Tibial nerve (tissue), 4 donors: ENCODE measurements around the gene SHROOM3. TPM values are rescaled to one million over a fixed set of nuclear protein-coding genes. Genes with fewer than 3 reads are reported as not detected.

Experiments used
- DNase-seq, 2 donors: peaks; one replicate each; pipeline ENCODE4 v3.0.0-alpha.2; 2019; ENCODE audit warnings: low spot score in 2 of 2
- H3K27ac ChIP-seq, 4 donors: fragments of 200-600 bp; sonication (generic) in 3 of 4; one replicate each; pipeline ENCODE4 v1.5.1; 2017 to 2019; ENCODE audit warnings: mild to moderate bottlenecking in 1 of 4
- H3K27me3 ChIP-seq, 2 donors: fragments of 200-600 bp; sonication (generic) in 1 of 2; one replicate each; pipeline versions ENCODE4 v1.5.1 to v1.6.0; 2017 to 2019
- H3K36me3 ChIP-seq, 3 donors: fragments of 200-600 bp; sonication (generic); one replicate each; pipeline ENCODE4 v1.5.1; 2018 to 2019
- H3K4me1 ChIP-seq, 4 donors: fragments of 200-600 bp; sonication (generic) in 3 of 4; one replicate each; pipeline ENCODE4 v1.5.1; 2017 to 2019
- H3K4me3 ChIP-seq, 4 donors: fragments of 200-600 bp; sonication (generic) in 3 of 4; one replicate each; pipeline ENCODE4 v1.5.1; 2017 to 2019; ENCODE audit warnings: mild to moderate bottlenecking in 1 of 4, moderate library complexity in 1 of 4
- H3K9me3 ChIP-seq, 4 donors: fragments of 200-600 bp; sonication (generic) in 3 of 4; one replicate each; pipeline ENCODE4 v1.5.1; 2017 to 2019
- EP300 ChIP-seq, 2 donors: sonication (generic); formaldehyde crosslinking; IDR thresholded peaks; one replicate each; pipeline ENCODE4 v1.6.1; 2017; ENCODE audit warnings: antibody characterized with exemption in 2 of 2, mild to moderate bottlenecking in 1 of 2
- POLR2A ChIP-seq, 2 donors: fragments of 450-650 bp; IDR thresholded peaks; one replicate each; pipeline ENCODE4 v1.6.1; 2017; ENCODE audit warnings: antibody characterized with exemption in 2 of 2, mild to moderate bottlenecking in 2 of 2, moderate library complexity in 2 of 2
- WGBS, 2 donors: methylation state at CpG; one replicate each; pipeline ENCODE4 v1.1.5; 2018; 5-methylcytosine and 5-hydroxymethylcytosine counted together
- total RNA-seq, 4 donors: library from RNA; depleted of rRNA; stranded (reverse); fragments of >200 nt; gene quantifications; one replicate each; pipeline ENCODE4 v1.1.0, GENCODE V29; 2016
- TF ChIP-seq, protein P1 (sequence below), 5 experiments: fragments of 200-600 bp in 3 of 5; fragments of 450-650 bp in 2 of 5; sonication (generic) in 3 of 5; IDR thresholded peaks; one replicate each; pipeline ENCODE4 v1.5.1; 2016 to 2019; ENCODE audit warnings: antibody characterized with exemption in 5 of 5, mild to moderate bottlenecking in 3 of 5, moderate library complexity in 2 of 5

Gene SHROOM3
- total RNA-seq, 4 donors from 2014 or later: 28.0 to 49.8 (median 37.9) TPM

DNA sequence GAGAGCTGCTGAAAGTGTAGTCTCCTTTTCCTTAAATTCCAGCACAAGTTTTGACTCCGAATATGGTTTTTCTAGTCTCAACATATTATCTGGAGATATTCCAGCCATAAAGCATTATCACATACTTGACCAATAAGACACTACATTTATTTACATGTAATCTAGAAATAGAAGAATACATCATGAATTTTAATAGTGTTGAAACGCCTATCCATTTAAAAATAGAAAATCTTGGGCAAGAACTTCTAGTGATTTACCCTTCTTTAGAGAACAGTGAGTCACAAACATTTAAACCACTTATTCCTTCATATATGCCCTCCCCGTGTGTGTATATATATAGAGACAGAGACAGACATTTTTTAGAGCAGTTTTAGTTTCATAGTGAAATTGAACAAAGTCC, 301.4 kb downstream of the SHROOM3 start:
- Histone ChIP-seq H3K36me3 (peaks cover 0 to 27% (median 0%) of the 10 kb centered on the region in 3 donors), H3K9me3 (no peaks in the 10 kb centered on the region), H3K4me3 (no peak overlapping the region), H3K27me3 (no peaks in the 10 kb centered on the region), H3K4me1 (peaks cover 0 to 60% (median 20%) of the 10 kb centered on the region in 4 donors), H3K27ac (peak overlapping the region in 3 of 4 donors; percentile 38 to 80 (median 80))
- no peak for DNase-seq
- no peak for TF ChIP-seq POLR2A (IDR thresholded peaks at IDR 0.05)
- TF ChIP-seq EP300 (IDR thresholded peaks at IDR 0.05): no peak
- TF ChIP-seq, protein P1, sequence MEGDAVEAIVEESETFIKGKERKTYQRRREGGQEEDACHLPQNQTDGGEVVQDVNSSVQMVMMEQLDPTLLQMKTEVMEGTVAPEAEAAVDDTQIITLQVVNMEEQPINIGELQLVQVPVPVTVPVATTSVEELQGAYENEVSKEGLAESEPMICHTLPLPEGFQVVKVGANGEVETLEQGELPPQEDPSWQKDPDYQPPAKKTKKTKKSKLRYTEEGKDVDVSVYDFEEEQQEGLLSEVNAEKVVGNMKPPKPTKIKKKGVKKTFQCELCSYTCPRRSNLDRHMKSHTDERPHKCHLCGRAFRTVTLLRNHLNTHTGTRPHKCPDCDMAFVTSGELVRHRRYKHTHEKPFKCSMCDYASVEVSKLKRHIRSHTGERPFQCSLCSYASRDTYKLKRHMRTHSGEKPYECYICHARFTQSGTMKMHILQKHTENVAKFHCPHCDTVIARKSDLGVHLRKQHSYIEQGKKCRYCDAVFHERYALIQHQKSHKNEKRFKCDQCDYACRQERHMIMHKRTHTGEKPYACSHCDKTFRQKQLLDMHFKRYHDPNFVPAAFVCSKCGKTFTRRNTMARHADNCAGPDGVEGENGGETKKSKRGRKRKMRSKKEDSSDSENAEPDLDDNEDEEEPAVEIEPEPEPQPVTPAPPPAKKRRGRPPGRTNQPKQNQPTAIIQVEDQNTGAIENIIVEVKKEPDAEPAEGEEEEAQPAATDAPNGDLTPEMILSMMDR (IDR thresholded peaks at IDR 0.05): no peak
- WGBS, 2 donors: 38 to 50% methylated on average over 3 of the region's 3 CpGs

DNA sequence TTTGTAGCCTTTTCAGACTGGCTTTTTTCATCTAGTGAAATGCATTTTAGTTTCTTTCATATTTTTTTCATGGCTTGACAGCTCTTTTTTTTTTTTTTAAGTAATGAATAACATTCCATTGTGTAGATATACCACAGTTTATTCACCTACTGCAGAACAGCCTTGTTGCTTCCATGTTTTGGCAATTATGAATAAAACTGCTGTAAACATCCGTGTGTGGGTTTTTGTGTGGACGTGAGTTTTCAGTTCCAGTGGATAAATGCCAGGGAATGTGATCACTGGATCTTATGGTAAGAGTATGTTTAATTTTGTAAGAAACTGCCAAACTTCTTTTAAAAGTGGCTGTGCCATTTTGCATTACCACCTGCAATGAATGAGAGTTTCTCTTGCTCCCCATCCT, 302.2 kb downstream of the SHROOM3 start:
- peaks cover 0 to 28% (median 0%) of the 10 kb centered on the region in 3 donors for H3K36me3 ChIP-seq
- no peak for DNase-seq
- WGBS, 2 donors: 26 to 42% methylated on average over 2 of the region's 2 CpGs
- TF ChIP-seq, protein P1 (IDR thresholded peaks at IDR 0.05): no peak
- TF ChIP-seq EP300 (IDR thresholded peaks at IDR 0.05) (no peak), POLR2A (IDR thresholded peaks at IDR 0.05) (no peak)
- H3K27ac ChIP-seq: peak overlapping the region; percentile 16 to 80 (median 70)
- H3K27me3 ChIP-seq: no peaks in the 10 kb centered on the region
- H3K4me1 ChIP-seq: peaks cover 0 to 54% (median 20%) of the 10 kb centered on the region in 4 donors
- no peaks in the 10 kb centered on the region for H3K9me3 ChIP-seq
- H3K4me3 ChIP-seq: no peak overlapping the region

DNA sequence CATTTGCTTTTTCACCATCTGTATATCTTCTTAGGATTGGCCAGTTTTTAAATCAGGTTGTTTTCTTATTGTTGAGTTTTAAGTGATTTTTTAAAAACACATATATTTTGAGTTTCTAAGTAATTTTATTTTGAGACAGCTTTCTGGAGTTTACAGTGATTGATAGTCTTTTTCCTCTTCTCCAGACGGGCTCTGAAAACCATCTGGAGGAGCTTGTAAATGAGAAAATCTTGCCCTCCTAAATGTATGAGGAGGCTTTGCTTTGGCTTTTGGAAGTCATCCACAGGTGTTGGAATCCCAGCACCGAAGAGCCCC, 302.7 kb downstream of the SHROOM3 start:
- TF ChIP-seq, protein P1 (IDR thresholded peaks at IDR 0.05): no peak
- TF ChIP-seq POLR2A (IDR thresholded peaks at IDR 0.05) (no peak), EP300 (IDR thresholded peaks at IDR 0.05) (no peak)
- Histone ChIP-seq H3K27me3 (no peaks in the 10 kb centered on the region), H3K9me3 (no peaks in the 10 kb centered on the region), H3K36me3 (peaks cover 0 to 28% (median 0%) of the 10 kb centered on the region in 3 donors), H3K4me1 (peaks cover 0 to 53% (median 20%) of the 10 kb centered on the region in 4 donors), H3K27ac (peak overlapping the region; percentile 16 to 80 (median 70)), H3K4me3 (no peak overlapping the region)
- no peak for DNase-seq
- WGBS, 2 donors: 10 to 32% methylated on average over 2 of the region's 2 CpGs

DNA sequence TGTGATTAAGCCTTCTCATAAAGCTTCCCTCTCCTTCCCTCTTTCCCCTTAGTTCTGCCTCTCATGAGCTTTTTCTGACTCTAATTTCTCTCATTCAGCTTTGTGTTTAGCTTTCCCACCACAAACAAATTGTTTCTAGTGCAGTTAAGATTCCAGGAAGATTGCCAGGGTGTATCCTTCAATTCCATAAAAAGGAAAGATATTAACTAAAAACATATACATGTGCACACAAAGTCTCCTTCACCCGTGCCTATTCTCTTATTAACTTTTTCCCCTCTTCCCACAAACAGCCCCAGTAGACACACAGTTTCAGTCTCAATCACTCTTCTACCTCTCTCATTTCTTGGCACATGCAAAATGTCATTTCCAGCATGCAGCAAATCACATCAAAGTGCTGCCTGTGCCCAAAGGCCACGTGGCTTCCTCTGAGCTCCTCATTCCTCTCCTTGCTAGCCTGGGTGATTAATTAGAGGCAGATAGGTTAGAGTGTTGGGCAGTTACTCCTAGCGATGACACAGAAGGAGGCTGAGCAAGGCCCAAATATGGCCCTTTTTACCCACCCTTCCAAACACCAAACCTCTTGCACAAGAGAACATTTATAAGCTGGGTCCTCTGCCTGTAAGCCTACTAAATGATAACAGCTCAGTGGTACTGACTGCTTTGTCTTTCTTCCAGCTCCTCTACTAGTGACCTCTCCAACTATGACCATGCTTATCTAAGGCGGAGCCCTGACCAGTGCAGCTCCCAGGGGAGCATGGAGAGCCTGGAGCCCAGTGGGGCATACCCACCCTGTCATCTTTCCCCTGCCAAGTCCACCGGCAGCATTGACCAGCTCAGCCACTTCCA, 303.3 kb downstream of the SHROOM3 start:
- Histone ChIP-seq H3K4me1 (peaks cover 0 to 53% (median 19%) of the 10 kb centered on the region in 4 donors), H3K36me3 (peaks cover 0 to 28% (median 0%) of the 10 kb centered on the region in 3 donors), H3K9me3 (no peaks in the 10 kb centered on the region), H3K4me3 (no peak overlapping the region), H3K27me3 (no peaks in the 10 kb centered on the region), H3K27ac (peak overlapping the region; percentile 16 to 80 (median 70))
- WGBS, 2 donors: 43 to 45% methylated on average over 5 of the region's 5 CpGs
- DNase-seq: no peak
- peak in 1 of 2 donors; percentile 9 for TF ChIP-seq EP300 (IDR thresholded peaks at IDR 0.05)
- TF ChIP-seq POLR2A (IDR thresholded peaks at IDR 0.05): no peak

DNA sequence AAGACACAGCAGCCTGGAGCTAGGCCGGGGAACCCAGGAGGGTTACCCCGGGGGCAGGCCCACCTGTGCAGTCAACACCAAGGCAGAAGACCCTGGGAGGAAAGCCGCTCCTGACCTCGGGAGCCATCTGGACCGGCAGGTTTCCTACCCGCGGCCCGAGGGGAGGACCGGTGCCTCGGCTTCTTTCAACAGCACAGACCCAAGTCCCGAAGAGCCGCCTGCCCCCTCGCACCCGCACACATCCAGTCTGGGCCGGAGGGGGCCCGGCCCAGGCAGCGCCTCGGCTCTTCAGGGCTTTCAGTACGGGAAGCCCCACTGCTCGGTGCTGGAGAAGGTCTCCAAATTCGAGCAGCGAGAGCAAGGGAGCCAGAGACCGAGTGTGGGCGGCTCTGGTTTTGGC, 305.2 kb downstream of the SHROOM3 start:
- no peaks in the 10 kb centered on the region for H3K27me3 ChIP-seq
- 94 to 97% methylated on average over 22 to 24 of the region's 24 CpGs for WGBS, 2 donors
- H3K27ac ChIP-seq: peak overlapping the region in 2 of 4 donors; percentile 32 to 38
- no peak overlapping the region for H3K4me3 ChIP-seq
- TF ChIP-seq POLR2A (IDR thresholded peaks at IDR 0.05) (no peak), EP300 (IDR thresholded peaks at IDR 0.05) (no peak)
- TF ChIP-seq, protein P1 (IDR thresholded peaks at IDR 0.05): no peak
- H3K4me1 ChIP-seq: peaks cover 0 to 57% (median 18%) of the 10 kb centered on the region in 4 donors
- DNase-seq: no peak
- H3K36me3 ChIP-seq: peaks cover 0 to 28% (median 0%) of the 10 kb centered on the region in 3 donors
- H3K9me3 ChIP-seq: no peaks in the 10 kb centered on the region
